ENCODE measurements around the gene ZKSCAN5. TPM values are rescaled to one million over a fixed set of nuclear protein-coding genes. Genes with fewer than 3 reads are reported as not detected.

ZKSCAN5 gene
- total and polyA plus RNA-seq, 12 donors, result 2.8 to 8.5 (median 7.2) TPM

- Histone ChIP-seq H3K36me3 (peaks cover 0 to 15% (median 0%) of the 10 kb centered on the region in 9 donors), H3K4me3 (peak overlapping the region; percentile 59 to 93 (median 72)), H3K27me3 (no peaks in the 10 kb centered on the region), H3K4me1 (peaks cover 0 to 40% (median 24%) of the 10 kb centered on the region in 9 donors), H3K9me3 (no peaks in the 10 kb centered on the region), H3K27ac (peak overlapping the region in 9 of 10 donors; percentile 41 to 88 (median 85))
- TF ChIP-seq, protein P1, sequence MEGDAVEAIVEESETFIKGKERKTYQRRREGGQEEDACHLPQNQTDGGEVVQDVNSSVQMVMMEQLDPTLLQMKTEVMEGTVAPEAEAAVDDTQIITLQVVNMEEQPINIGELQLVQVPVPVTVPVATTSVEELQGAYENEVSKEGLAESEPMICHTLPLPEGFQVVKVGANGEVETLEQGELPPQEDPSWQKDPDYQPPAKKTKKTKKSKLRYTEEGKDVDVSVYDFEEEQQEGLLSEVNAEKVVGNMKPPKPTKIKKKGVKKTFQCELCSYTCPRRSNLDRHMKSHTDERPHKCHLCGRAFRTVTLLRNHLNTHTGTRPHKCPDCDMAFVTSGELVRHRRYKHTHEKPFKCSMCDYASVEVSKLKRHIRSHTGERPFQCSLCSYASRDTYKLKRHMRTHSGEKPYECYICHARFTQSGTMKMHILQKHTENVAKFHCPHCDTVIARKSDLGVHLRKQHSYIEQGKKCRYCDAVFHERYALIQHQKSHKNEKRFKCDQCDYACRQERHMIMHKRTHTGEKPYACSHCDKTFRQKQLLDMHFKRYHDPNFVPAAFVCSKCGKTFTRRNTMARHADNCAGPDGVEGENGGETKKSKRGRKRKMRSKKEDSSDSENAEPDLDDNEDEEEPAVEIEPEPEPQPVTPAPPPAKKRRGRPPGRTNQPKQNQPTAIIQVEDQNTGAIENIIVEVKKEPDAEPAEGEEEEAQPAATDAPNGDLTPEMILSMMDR (IDR thresholded peaks at IDR 0.05), result no peak
- DNase-seq (no peak), ATAC-seq (no peak)
- intact Hi-C loops (cut with DNase I), result loop anchor here in 2 of 10 donors (2.0 to 5.0 kb wide), 2 partner anchors 32 to 144 kb away; partner anchors contain the start of genes ZKSCAN5 (in 1 of the 2) and ZSCAN25 (in 1 of the 2)
- 1 to 2% methylated on average over 7 of the region's 7 CpGs for WGBS, 2 donors
Observed at GRCh38 chr7:99473315-99473596, 31.2 kb upstream of the ZKSCAN5 start.

DNA sequence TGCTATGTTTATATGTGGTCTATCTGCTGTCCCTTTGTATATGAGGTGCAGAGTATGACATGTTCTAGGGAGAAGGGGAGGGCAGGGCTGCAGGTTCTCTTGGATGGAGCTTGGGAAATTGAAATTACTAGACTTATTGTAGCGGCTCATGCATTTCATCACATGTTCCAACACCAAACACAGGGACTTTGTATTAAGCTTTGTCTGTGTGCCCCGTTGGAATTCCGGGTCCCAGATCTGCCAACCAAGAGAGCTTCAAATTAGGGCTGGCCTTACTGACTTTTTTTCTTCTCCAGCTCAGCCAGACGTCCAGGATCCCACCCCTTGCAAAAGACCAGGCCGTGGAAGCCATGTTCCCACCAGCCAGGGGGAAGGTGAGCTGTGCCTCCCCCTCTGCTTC, 28.4 kb upstream of the ZKSCAN5 start:
- no peaks in the 10 kb centered on the region for H3K9me3 ChIP-seq
- H3K36me3 ChIP-seq, result peaks cover 0 to 38% (median 0%) of the 10 kb centered on the region in 9 donors
- TF ChIP-seq, protein P1 (IDR thresholded peaks at IDR 0.05), result no peak
- intact Hi-C loops (cut with DNase I), result no loop called here
- ATAC-seq, result no peak
- no peak overlapping the region for H3K4me3 ChIP-seq
- H3K27me3 ChIP-seq, result no peaks in the 10 kb centered on the region
- peaks cover 0 to 39% (median 27%) of the 10 kb centered on the region in 9 donors for H3K4me1 ChIP-seq
- DNase-seq, result no peak
- WGBS, 2 donors, result 82 to 87% methylated on average over 5 of the region's 5 CpGs
- no peak overlapping the region for H3K27ac ChIP-seq

- H3K27ac ChIP-seq, result peak overlapping the region; percentile 1 to 73 (median 54)
- no peak for DNase-seq
- WGBS, 2 donors, result 59 to 73% methylated on average over 15 of the region's 15 CpGs
- H3K4me1 ChIP-seq, result peaks cover 0 to 23% (median 16%) of the 10 kb centered on the region in 9 donors
- TF ChIP-seq, protein P1 (IDR thresholded peaks at IDR 0.05), result no peak
- H3K9me3 ChIP-seq, result no peaks in the 10 kb centered on the region
- intact Hi-C loops (cut with DNase I), result no loop called here
- H3K36me3 ChIP-seq, result peaks cover 0 to 65% (median 0%) of the 10 kb centered on the region in 9 donors
- H3K4me3 ChIP-seq, result peak overlapping the region in 1 of 10 donors; percentile 21
- peak in 7 of 8 donors; percentile 33 to 79 (median 68) for ATAC-seq
- no peaks in the 10 kb centered on the region for H3K27me3 ChIP-seq
Observed at GRCh38 chr7:99478464-99479440, 25.7 kb upstream of the ZKSCAN5 start.

DNA sequence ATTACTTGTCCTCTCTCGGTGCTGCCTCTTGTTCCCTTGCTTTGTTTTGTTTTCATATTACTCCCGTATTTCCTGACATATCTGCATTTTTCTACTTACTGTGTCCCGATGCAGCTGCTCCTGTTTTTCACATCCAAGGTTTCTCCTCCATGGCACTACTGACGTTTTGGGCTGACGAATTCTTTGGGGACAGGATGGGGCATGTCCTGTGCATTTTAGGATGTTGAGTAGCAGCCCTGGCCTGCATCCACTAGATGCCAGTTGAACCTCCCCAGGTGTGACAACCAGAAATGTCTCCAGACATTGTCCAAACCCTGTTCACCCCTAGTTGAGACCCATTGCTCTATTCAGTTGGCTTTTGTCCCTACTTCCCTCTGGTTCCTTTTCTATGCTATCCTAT, 19.4 kb upstream of the ZKSCAN5 start:
- Histone ChIP-seq H3K27me3 (no peaks in the 10 kb centered on the region), H3K4me1 (no peaks in the 10 kb centered on the region), H3K4me3 (no peak overlapping the region), H3K36me3 (peaks cover 0 to 64% (median 0%) of the 10 kb centered on the region in 9 donors), H3K9me3 (no peaks in the 10 kb centered on the region), H3K27ac (no peak overlapping the region)
- 90 to 93% methylated on average over 5 of the region's 5 CpGs for WGBS, 2 donors
- DNase-seq (no peak), ATAC-seq (no peak)
- intact Hi-C loops (cut with DNase I), result no loop called here
- TF ChIP-seq, protein P1 (IDR thresholded peaks at IDR 0.05), result no peak

Data from heart right ventricle (tissue), 16 donors.